GM12874 (cell line): ENCODE measurements around the gene STAB2.

Source experiments
- TF ChIP-seq, protein P1 (sequence below): IDR thresholded peaks from 2 replicates; pipeline ENCODE4 v1.5.1; 2011; ENCODE audit warnings: low read depth, mild to moderate bottlenecking, control low read depth, low read length, moderate library complexity; ENCODE audit not compliant: insufficient read depth

STAB2 gene, protein sequence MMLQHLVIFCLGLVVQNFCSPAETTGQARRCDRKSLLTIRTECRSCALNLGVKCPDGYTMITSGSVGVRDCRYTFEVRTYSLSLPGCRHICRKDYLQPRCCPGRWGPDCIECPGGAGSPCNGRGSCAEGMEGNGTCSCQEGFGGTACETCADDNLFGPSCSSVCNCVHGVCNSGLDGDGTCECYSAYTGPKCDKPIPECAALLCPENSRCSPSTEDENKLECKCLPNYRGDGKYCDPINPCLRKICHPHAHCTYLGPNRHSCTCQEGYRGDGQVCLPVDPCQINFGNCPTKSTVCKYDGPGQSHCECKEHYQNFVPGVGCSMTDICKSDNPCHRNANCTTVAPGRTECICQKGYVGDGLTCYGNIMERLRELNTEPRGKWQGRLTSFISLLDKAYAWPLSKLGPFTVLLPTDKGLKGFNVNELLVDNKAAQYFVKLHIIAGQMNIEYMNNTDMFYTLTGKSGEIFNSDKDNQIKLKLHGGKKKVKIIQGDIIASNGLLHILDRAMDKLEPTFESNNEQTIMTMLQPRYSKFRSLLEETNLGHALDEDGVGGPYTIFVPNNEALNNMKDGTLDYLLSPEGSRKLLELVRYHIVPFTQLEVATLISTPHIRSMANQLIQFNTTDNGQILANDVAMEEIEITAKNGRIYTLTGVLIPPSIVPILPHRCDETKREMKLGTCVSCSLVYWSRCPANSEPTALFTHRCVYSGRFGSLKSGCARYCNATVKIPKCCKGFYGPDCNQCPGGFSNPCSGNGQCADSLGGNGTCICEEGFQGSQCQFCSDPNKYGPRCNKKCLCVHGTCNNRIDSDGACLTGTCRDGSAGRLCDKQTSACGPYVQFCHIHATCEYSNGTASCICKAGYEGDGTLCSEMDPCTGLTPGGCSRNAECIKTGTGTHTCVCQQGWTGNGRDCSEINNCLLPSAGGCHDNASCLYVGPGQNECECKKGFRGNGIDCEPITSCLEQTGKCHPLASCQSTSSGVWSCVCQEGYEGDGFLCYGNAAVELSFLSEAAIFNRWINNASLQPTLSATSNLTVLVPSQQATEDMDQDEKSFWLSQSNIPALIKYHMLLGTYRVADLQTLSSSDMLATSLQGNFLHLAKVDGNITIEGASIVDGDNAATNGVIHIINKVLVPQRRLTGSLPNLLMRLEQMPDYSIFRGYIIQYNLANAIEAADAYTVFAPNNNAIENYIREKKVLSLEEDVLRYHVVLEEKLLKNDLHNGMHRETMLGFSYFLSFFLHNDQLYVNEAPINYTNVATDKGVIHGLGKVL (N-terminal part only)

DNA sequence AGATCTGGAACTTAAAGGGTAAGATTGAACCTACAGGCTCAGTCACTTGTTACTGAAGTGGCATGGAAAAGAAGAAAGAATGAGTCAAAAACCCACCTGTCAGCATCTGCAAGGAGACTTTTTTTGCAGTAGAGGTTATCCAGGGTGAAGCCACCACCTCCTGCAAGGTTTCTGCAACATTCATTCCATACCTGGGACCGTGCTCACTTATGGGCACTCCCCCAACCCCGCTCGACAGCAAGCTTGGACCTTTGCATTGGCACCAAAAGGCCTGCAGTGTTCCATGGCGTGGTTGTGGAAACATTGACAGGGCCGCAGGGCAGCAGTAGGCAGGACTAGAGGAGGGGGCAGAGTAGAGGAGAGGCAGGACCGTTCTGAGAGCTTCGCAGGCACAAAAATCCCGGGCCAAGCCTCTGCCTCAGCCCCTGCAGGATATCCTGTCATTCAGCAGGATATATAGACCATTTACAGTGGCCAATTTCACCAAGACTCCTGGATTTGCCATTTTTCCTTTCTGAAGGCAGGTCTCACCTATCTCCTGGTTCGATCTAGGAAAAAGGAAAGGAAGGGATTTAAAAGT, at the start of gene STAB2:
Gene STAB2, plus strand, starts transcription at position 483 of the 580 bp plus-strand sequence. CDS start 204 bp downstream, outside the sequence.
- TF ChIP-seq, protein P1, sequence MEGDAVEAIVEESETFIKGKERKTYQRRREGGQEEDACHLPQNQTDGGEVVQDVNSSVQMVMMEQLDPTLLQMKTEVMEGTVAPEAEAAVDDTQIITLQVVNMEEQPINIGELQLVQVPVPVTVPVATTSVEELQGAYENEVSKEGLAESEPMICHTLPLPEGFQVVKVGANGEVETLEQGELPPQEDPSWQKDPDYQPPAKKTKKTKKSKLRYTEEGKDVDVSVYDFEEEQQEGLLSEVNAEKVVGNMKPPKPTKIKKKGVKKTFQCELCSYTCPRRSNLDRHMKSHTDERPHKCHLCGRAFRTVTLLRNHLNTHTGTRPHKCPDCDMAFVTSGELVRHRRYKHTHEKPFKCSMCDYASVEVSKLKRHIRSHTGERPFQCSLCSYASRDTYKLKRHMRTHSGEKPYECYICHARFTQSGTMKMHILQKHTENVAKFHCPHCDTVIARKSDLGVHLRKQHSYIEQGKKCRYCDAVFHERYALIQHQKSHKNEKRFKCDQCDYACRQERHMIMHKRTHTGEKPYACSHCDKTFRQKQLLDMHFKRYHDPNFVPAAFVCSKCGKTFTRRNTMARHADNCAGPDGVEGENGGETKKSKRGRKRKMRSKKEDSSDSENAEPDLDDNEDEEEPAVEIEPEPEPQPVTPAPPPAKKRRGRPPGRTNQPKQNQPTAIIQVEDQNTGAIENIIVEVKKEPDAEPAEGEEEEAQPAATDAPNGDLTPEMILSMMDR: no peak

DNA sequence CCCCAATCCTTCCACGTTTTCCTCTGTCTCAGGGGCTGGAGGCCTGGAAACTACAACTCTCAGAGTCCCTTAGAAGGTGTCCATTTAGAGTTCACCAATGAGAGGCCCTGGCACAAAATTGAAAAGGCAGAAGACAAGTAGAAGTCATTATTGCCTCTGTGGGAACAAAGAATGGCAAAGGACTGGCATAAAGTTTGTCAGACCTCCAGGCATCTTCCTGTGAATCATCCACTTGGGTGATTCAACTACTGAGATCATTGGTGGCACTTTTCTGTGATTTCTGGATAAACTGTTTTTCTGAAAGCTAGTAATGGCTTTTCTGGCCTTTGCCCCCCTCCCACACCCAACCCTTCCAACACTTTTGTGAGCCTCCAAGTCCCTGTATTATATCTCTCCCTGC, 48.7 kb upstream of the STAB2 start:
- TF ChIP-seq, protein P1: no peak

DNA sequence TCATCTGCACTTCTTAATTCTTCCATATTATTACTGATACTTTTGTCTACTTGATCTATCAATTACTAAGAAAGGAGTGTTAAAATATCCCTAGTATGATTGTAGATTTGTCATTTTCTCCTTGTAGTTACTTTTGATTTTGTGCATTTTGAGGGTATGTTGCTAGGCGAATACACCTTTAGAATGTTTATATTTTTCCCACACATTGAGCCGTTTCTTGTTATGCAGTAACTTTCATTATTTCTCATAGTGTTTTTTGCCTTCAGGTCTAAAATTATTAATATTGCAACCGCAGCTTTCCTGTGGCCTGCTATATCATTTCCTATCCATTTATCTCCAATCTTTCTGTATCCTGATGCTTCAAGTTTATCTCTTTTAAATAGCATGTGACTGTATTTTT, 46.8 kb upstream of the STAB2 start:
- TF ChIP-seq, protein P1: no peak

DNA sequence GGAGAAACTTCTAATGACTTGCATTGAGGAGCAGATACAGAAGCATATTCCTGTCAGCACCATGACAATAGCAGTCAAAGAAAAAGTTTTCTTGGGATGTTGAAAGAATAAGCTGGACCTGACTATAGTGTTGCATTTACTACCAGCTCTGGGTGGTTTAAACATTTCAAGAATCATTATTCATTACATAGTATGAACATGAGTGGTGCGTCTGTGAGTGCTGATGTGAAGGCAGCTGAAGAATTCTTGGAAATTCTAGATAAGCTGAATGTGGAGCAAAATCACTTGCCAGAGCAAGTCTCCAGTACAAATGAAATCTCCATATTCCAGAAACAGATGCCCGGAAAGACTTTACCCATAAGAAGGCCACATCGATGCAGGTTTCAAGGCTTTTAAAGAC, 45.0 kb upstream of the STAB2 start:
- TF ChIP-seq, protein P1: no peak

DNA sequence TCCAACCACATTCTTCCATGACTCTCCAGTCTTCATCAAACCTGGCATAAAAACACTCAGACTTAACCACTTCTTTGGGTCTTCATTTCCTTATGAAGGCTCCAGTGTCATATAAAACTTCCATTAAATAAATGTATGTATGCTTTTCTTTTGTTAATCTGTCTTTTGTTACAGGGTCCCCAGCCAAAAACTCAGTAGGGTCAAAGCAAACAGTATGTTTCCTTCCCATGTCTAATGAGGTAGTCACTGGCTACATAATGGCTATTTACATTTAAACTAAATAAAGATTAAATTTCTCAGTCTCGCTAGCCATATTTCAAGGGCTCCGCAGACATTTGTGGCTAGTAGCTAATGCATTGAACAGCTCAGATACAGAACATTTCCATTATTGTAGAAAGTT, 40.1 kb upstream of the STAB2 start:
- TF ChIP-seq, protein P1: no peak

DNA sequence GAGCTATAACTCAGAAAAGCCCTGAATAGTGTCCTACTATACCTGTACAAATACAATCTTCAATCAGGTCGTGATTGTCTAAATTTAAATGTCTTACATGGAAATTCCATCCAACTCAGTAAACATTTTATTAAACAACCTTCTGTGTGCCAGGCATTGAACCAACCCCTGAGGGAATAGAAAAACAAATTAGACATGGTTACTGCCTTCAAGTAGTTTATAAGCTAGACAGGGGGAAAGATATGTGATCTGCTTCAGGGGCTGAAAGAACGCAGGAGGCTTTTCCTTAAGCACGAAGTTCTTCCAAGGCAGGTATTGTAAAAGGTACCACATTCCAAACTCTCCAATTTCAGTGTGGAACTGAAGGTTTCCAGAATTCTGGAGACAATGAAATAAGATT, 39.7 kb upstream of the STAB2 start:
- TF ChIP-seq, protein P1: no peak
